ENCODE results near the gene SLC26A8. TPM values are rescaled to one million over a fixed set of nuclear protein-coding genes. Genes with fewer than 3 reads are reported as not detected.

Gene SLC26A8
- total and polyA plus RNA-seq, 9 donors = 0.07 to 0.17 (median 0.10) TPM; not detected in 4

DNA sequence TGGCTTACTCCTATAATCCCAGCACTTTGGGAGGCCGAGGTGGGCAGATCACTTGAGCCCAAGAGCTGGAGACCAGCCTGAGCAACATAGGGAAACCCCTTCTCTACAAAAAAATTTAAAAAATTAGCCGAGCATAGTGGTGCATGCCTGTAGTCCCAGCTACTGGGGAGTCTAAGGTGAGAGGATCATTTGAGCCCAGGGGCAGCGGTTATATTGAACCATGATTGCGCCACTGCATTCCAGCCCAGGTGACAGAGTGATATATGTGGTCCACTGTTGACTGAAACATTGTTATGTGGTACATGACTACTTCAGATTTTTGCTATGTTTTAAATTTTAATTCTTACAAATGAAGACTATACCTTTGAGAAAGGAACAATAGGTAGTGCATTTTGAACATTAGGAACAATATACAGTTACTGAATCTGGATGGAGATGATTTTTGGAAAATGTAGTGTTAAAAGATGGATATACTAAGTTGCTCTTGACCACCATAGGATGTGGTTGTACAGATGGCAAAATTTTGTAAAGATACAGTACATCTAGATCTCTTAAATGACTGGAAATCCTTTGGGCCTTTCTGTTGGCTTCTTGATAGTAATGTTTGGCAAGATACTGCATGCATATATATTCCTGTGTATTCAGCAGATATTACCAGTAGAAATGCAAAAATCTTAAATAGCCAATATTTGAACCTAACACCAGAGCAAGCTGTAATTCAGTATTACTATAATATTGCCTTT, 39.0 kb upstream of the SLC26A8 start:
- Histone ChIP-seq H3K4me3 (no peak overlapping the region), H3K9me3 (no peaks in the 10 kb centered on the region), H3K27me3 (no peaks in the 10 kb centered on the region), H3K4me1 (ENCODE audit: insufficient read depth) (peaks cover 8% of the 10 kb centered on the region), H3K27ac (no peak overlapping the region), H3K36me3 (no peaks in the 10 kb centered on the region)
- no peak for TF ChIP-seq EP300 (IDR thresholded peaks at IDR 0.05)
- no peak for TF ChIP-seq POLR2A (IDR thresholded peaks at IDR 0.05)
- no peak for TF ChIP-seq CTCF (IDR thresholded peaks at IDR 0.05)
- DNase-seq = no peak
- intact Hi-C loops (cut with DNase I) = no loop called here
- 97 to 99% (median 98%) methylated on average over 4 of the region's 4 CpGs for WGBS, 3 donors

GRCh38 chr6:36062247-36062646, 37.8 kb upstream of the SLC26A8 start:
- Histone ChIP-seq H3K27me3 (no peaks in the 10 kb centered on the region), H3K27ac (no peak overlapping the region), H3K4me3 (no peak overlapping the region), H3K9me3 (no peaks in the 10 kb centered on the region), H3K4me1 (ENCODE audit: insufficient read depth) (peaks cover 8% of the 10 kb centered on the region), H3K36me3 (no peaks in the 10 kb centered on the region)
- WGBS, 3 donors = 96 to 100% (median 98%) methylated on average over 2 of the region's 2 CpGs
- intact Hi-C loops (cut with DNase I) = no loop called here
- no peak for DNase-seq
- TF ChIP-seq POLR2A (IDR thresholded peaks at IDR 0.05) (no peak), CTCF (IDR thresholded peaks at IDR 0.05) (no peak), EP300 (IDR thresholded peaks at IDR 0.05) (no peak)

DNA sequence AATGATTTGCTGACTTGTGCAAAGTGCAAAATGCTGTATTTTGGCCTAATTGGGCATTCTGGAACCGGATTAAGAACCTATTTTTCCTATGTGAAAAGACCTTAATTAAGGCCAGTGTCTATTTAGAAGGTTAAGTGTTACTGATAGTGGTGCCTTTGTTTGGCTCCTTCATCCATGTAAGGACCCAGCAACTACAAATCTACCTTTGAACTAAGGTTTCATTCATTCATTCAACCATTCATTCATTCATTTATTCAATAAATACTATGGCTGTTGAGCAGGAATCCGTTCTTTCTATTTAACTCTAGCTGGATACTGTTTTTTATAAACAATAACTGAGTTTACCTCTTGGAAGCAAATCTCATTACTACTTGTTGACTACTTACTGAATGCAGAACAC, 36.8 kb upstream of the SLC26A8 start:
- Histone ChIP-seq H3K4me1 (ENCODE audit: insufficient read depth) (peaks cover 6% of the 10 kb centered on the region), H3K27me3 (no peaks in the 10 kb centered on the region), H3K36me3 (no peaks in the 10 kb centered on the region), H3K4me3 (no peak overlapping the region), H3K9me3 (no peaks in the 10 kb centered on the region), H3K27ac (no peak overlapping the region)
- intact Hi-C loops (cut with DNase I) = no loop called here
- no peak for TF ChIP-seq EP300 (IDR thresholded peaks at IDR 0.05)
- no peak for TF ChIP-seq POLR2A (IDR thresholded peaks at IDR 0.05)
- no peak for TF ChIP-seq CTCF (IDR thresholded peaks at IDR 0.05)
- no peak for DNase-seq
- WGBS, 3 donors = 45 to 48% (median 46%) methylated on average over 2 of the region's 2 CpGs

GRCh38 chr6:36056178-36056577, 31.7 kb upstream of the SLC26A8 start:
- WGBS, 3 donors = 58 to 91% (median 79%) methylated on average over 1 of the region's 1 CpG
- no peak for DNase-seq
- intact Hi-C loops (cut with DNase I) = no loop called here
- no peaks in the 10 kb centered on the region for H3K9me3 ChIP-seq
- H3K36me3 ChIP-seq = no peaks in the 10 kb centered on the region
- no peaks in the 10 kb centered on the region for H3K27me3 ChIP-seq
- H3K27ac ChIP-seq = no peak overlapping the region
- TF ChIP-seq EP300 (IDR thresholded peaks at IDR 0.05) (no peak), CTCF (IDR thresholded peaks at IDR 0.05) (no peak), POLR2A (IDR thresholded peaks at IDR 0.05) (no peak)
- H3K4me3 ChIP-seq = no peak overlapping the region
- peaks cover 4% of the 10 kb centered on the region for H3K4me1 ChIP-seq (ENCODE audit: insufficient read depth)
